NB4 (cell line): ENCODE measurements around the gene SNTG2.

Source experiments
- DNase-seq: peaks from one replicate; pipeline ENCODE4 v3.0.0; 2010; ENCODE audit warnings: low read depth
- H3K4me3 ChIP-seq: one replicate; pipeline ENCODE4 v1.5.1; 2011; ENCODE audit warnings: mild to moderate bottlenecking, low read depth, low read length, moderate library complexity
- CTCF ChIP-seq: IDR thresholded peaks from one replicate; pipeline ENCODE4 v1.5.1; 2012; ENCODE audit warnings: low read depth, low read length
- MAX ChIP-seq: IDR thresholded peaks from 2 replicates; pipeline ENCODE4 v1.6.1; 2011; ENCODE audit warnings: low read depth, low read length
- MYC ChIP-seq: IDR thresholded peaks from 2 replicates; pipeline ENCODE4 v1.6.1; 2011; ENCODE audit warnings: low read depth, low read length
- POLR2A ChIP-seq: IDR thresholded peaks from 2 replicates; pipeline ENCODE4 v1.6.1; 2011; ENCODE audit warnings: mild to moderate bottlenecking; ENCODE audit not compliant: insufficient read length; ENCODE audit errors: extremely low read depth

SNTG2 gene

GRCh38 chr2:975095-975494 is 24.4 kb downstream of the SNTG2 start:
- no peak overlapping the region for H3K4me3 ChIP-seq
- no peak for TF ChIP-seq MYC
- TF ChIP-seq CTCF, result no peak
- no peak for TF ChIP-seq MAX
- TF ChIP-seq POLR2A, result no peak
- no peak for DNase-seq

GRCh38 chr2:979069-979928 is 28.6 kb downstream of the SNTG2 start:
- no peak overlapping the region for H3K4me3 ChIP-seq
- TF ChIP-seq POLR2A (no peak), MAX (no peak)
- DNase-seq, result no peak

GRCh38 chr2:980176-980575 is 29.5 kb downstream of the SNTG2 start:
- DNase-seq, result no peak
- H3K4me3 ChIP-seq, result no peak overlapping the region
- TF ChIP-seq CTCF (no peak), MAX (no peak), MYC (no peak), POLR2A (no peak)

- TF ChIP-seq MAX (peak; percentile 12; the same call in 1 of the 2 replicates), MYC (no peak)
- H3K4me3 ChIP-seq, result no peak overlapping the region
- no peak for DNase-seq
Observed at GRCh38 chr2:981258-981657, 30.6 kb downstream of the SNTG2 start.

- no peak overlapping the region for H3K4me3 ChIP-seq
- no peak for TF ChIP-seq POLR2A
- TF ChIP-seq MAX, result no peak
- TF ChIP-seq MYC, result no peak
- DNase-seq, result no peak
Observed at GRCh38 chr2:981759-982158, 31.1 kb downstream of the SNTG2 start.

- TF ChIP-seq MAX (no peak), CTCF (no peak)
- DNase-seq, result no peak
- no peak overlapping the region for H3K4me3 ChIP-seq
Observed at GRCh38 chr2:985317-985898, 34.8 kb downstream of the SNTG2 start.

- TF ChIP-seq POLR2A (no peak), MAX (no peak), MYC (no peak), CTCF (no peak)
- no peak overlapping the region for H3K4me3 ChIP-seq
- DNase-seq, result no peak
Observed at GRCh38 chr2:987789-988188, 37.1 kb downstream of the SNTG2 start.
